Adrenal gland (tissue), 5 donors: Measurements from ENCODE around the gene SMIM21.

ENCODE experiments used
- CTCF ChIP-seq, 6 experiments: fragments of 450-650 bp in 4 of 6; fragments of 200-600 bp in 2 of 6; sonication (generic) in 1 of 6; IDR thresholded peaks; 1 replicate in 5 of 6; 2 replicates in 1 of 6; pipeline versions ENCODE4 v1.5.1 to v1.8.0; 2016 to 2021; ENCODE audit warnings: antibody characterized with exemption in 6 of 6, mild to moderate bottlenecking in 2 of 6, moderate library complexity in 1 of 6
- POLR2A ChIP-seq, 2 donors: fragments of 450-650 bp; IDR thresholded peaks; one replicate each; pipeline ENCODE4 v1.6.1; 2017; ENCODE audit warnings: antibody characterized with exemption in 2 of 2, mild to moderate bottlenecking in 2 of 2, moderate library complexity in 1 of 2
- donor health status: DM: no; HTN: no; CAD: no.

- TF ChIP-seq CTCF (IDR thresholded peaks at IDR 0.05), result no peak
- no peak for TF ChIP-seq POLR2A (IDR thresholded peaks at IDR 0.05)
Measured at GRCh38 chr18:75391279-75392225, 36.0 kb downstream of the SMIM21 start.
